ENCODE measurements around the gene HBP1. TPM values are rescaled to one million over a fixed set of nuclear protein-coding genes. Genes with fewer than 3 reads are reported as not detected.

Gene HBP1
- total and polyA plus RNA-seq, 2 of the 13 experiments (the other 11 are each of a cell fraction or from before 2014, with no cell fraction given) = 22.9 to 44.1 TPM

DNA sequence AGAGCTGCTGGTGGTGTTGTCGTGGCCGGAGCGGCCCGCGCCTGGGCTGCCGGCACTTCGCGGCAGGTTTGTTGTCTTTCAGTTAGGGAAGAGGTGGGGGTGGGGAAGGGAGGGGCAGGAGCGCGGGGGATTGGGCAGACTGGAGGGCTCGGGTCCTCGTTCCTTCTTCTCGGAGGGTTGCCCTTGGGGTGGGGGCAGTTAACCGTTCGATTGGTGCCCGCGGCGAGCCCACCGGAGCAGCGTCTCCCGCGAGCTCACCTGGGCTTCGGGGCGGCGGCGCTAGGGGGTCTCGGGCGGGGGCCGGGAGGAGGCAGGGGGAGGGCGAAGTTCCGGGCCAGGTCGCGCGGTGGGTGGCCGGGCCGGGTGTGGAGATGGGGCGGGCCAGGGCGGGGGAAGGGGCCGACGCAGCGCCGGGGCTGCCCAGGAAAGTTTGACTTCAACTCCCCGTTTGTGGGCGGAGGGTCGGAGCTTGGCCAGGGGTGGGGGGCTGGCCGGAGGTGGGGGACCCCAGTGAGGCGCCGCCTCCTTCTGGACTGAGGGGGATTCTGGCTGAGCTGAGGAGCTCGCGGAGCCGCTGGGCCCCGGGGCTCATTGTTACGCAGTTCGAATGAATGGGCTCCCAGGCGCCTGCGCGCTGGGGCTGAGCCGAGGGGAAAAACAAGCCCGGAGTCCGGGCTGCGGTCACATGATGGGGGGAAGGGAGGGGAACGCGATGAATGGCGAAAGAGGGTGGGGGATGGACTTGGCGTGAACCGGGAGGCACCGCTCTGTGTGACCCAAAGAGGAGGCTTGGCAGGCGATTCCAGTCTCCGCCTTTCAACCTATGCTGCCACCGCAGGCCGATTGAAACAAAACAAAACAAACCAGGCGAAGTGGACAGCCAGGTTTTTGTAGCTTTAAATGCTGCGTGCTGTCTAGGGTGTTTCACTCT, 582 bp downstream of the HBP1 start (continued):
- TF ChIP-seq, protein P1, sequence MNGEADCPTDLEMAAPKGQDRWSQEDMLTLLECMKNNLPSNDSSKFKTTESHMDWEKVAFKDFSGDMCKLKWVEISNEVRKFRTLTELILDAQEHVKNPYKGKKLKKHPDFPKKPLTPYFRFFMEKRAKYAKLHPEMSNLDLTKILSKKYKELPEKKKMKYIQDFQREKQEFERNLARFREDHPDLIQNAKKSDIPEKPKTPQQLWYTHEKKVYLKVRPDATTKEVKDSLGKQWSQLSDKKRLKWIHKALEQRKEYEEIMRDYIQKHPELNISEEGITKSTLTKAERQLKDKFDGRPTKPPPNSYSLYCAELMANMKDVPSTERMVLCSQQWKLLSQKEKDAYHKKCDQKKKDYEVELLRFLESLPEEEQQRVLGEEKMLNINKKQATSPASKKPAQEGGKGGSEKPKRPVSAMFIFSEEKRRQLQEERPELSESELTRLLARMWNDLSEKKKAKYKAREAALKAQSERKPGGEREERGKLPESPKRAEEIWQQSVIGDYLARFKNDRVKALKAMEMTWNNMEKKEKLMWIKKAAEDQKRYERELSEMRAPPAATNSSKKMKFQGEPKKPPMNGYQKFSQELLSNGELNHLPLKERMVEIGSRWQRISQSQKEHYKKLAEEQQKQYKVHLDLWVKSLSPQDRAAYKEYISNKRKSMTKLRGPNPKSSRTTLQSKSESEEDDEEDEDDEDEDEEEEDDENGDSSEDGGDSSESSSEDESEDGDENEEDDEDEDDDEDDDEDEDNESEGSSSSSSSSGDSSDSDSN (CRISPR knock-in tag; IDR thresholded peaks at IDR 0.05) = peak; percentile 53; the same call in 1 of the 2 replicates
- TF ChIP-seq SRF (IDR thresholded peaks at IDR 0.05; ENCODE audit: low read depth, low read length) (no peak), ZSCAN22 (CRISPR knock-in tag; IDR thresholded peaks at IDR 0.05) (no peak), ZNF709 (CRISPR knock-in tag; IDR thresholded peaks at IDR 0.05) (0 out of 2 replicates have a peak, but pooled peaks have one; percentile 24), ZNF780A (CRISPR knock-in tag; IDR thresholded peaks at IDR 0.05) (no peak), BCL6 (CRISPR knock-in tag; IDR thresholded peaks at IDR 0.05) (peak; percentile 45; the same call in 1 of the 2 replicates), RFXAP (CRISPR knock-in tag; IDR thresholded peaks at IDR 0.05; ENCODE audit: borderline replicate concordance) (peak; percentile 86), MAFG (CRISPR knock-in tag; IDR thresholded peaks at IDR 0.05) (no peak), ZNF24 (IDR thresholded peaks at IDR 0.05) (no peak), ZNF891 (CRISPR knock-in tag; IDR thresholded peaks at IDR 0.05) (0 out of 2 replicates have a peak, but pooled peaks have one; percentile 29), TOPORS (CRISPR knock-in tag; IDR thresholded peaks at IDR 0.05) (0 out of 2 replicates have a peak, but pooled peaks have one; percentile 38), AGO2 (optimal IDR thresholded peaks at IDR 0.05; ENCODE audit: low read depth, low read length) (peak; percentile 89), ZFP1 (CRISPR knock-in tag; IDR thresholded peaks at IDR 0.05) (peak; percentile 43; the same call in 1 of the 2 replicates), RXRA (CRISPR knock-in tag; IDR thresholded peaks at IDR 0.05) (peak; percentile 86; the same call in 1 of the 2 replicates), NAIF1 (CRISPR knock-in tag; IDR thresholded peaks at IDR 0.05; ENCODE audit: borderline replicate concordance) (0 out of 2 replicates have a peak, but pooled peaks have one; percentile 33)
- TF ChIP-seq, protein P2, sequence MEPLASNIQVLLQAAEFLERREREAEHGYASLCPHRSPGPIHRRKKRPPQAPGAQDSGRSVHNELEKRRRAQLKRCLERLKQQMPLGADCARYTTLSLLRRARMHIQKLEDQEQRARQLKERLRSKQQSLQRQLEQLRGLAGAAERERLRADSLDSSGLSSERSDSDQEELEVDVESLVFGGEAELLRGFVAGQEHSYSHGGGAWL (CRISPR knock-in tag; IDR thresholded peaks at IDR 0.05) = 0 out of 2 replicates have a peak, but pooled peaks have one; percentile 54
- TF ChIP-seq, protein P3, sequence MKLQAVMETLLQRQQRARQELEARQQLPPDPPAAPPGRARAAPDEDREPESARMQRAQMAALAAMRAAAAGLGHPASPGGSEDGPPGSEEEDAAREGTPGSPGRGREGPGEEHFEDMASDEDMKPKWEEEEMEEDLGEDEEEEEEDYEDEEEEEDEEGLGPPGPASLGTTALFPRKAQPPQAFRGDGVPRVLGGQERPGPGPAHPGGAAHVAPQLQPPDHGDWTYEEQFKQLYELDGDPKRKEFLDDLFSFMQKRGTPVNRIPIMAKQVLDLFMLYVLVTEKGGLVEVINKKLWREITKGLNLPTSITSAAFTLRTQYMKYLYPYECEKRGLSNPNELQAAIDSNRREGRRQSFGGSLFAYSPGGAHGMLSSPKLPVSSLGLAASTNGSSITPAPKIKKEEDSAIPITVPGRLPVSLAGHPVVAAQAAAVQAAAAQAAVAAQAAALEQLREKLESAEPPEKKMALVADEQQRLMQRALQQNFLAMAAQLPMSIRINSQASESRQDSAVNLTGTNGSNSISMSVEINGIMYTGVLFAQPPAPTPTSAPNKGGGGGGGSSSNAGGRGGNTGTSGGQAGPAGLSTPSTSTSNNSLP (IDR thresholded peaks at IDR 0.05; ENCODE audit: low read depth, low read length) = no peak
- TF ChIP-seq, protein P4, sequence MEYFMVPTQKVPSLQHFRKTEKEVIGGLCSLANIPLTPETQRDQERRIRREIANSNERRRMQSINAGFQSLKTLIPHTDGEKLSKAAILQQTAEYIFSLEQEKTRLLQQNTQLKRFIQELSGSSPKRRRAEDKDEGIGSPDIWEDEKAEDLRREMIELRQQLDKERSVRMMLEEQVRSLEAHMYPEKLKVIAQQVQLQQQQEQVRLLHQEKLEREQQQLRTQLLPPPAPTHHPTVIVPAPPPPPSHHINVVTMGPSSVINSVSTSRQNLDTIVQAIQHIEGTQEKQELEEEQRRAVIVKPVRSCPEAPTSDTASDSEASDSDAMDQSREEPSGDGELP (IDR thresholded peaks at IDR 0.05; ENCODE audit: borderline replicate concordance, low read depth) = peak; percentile 49; the same call in 1 of the 2 replicates
- TF ChIP-seq, protein P5, sequence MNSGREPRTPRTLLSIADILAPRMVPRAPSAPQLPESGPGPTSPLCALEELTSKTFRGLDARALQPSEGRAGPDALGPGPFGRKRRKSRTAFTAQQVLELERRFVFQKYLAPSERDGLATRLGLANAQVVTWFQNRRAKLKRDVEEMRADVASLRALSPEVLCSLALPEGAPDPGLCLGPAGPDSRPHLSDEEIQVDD (CRISPR knock-in tag; IDR thresholded peaks at IDR 0.05; ENCODE audit: borderline replicate concordance) = no peak
- TF ChIP-seq, protein P6, sequence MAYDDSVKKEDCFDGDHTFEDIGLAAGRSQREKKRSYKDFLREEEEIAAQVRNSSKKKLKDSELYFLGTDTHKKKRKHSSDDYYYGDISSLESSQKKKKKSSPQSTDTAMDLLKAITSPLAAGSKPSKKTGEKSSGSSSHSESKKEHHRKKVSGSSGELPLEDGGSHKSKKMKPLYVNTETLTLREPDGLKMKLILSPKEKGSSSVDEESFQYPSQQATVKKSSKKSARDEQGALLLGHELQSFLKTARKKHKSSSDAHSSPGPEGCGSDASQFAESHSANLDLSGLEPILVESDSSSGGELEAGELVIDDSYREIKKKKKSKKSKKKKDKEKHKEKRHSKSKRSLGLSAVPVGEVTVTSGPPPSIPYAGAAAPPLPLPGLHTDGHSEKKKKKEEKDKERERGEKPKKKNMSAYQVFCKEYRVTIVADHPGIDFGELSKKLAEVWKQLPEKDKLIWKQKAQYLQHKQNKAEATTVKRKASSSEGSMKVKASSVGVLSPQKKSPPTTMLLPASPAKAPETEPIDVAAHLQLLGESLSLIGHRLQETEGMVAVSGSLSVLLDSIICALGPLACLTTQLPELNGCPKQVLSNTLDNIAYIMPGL (CRISPR knock-in tag; IDR thresholded peaks at IDR 0.05; ENCODE audit: borderline replicate concordance in 1 of 2, low read depth in 1 of 2) = peak; percentile 15 to 67; a peak in 2 of 4 replicates

Data from HepG2 (cell line).